Measurements from ENCODE around the gene TMEM80. TPM values are rescaled to one million over a fixed set of nuclear protein-coding genes. Genes with fewer than 3 reads are reported as not detected.
"Not testable (repeated sequence)": the region's sequence is repeated elsewhere in the genome, so short reads cannot be mapped to it uniquely, and the experiment has no call there.

TMEM80 gene
- total RNA-seq, 2 donors from 2014 or later: 66.0 to 70.9 TPM

GRCh38 chr11:687751-688150 is 7.9 kb upstream of the TMEM80 start:
- H3K4me3 ChIP-seq: no peak overlapping the region
- H3K27me3 ChIP-seq (replicated peaks; ENCODE audit: insufficient read depth): no peaks in the 10 kb centered on the region
- peaks cover 7% of the 10 kb centered on the region for H3K4me1 ChIP-seq (replicated peaks)
- 96% methylated on average over 13 of the region's 13 CpGs for WGBS
- no peak for TF ChIP-seq POLR2A (IDR thresholded peaks at IDR 0.05)
- TF ChIP-seq POLR2AphosphoS5 (IDR thresholded peaks at IDR 0.05): no peak
- TF ChIP-seq, protein P1, sequence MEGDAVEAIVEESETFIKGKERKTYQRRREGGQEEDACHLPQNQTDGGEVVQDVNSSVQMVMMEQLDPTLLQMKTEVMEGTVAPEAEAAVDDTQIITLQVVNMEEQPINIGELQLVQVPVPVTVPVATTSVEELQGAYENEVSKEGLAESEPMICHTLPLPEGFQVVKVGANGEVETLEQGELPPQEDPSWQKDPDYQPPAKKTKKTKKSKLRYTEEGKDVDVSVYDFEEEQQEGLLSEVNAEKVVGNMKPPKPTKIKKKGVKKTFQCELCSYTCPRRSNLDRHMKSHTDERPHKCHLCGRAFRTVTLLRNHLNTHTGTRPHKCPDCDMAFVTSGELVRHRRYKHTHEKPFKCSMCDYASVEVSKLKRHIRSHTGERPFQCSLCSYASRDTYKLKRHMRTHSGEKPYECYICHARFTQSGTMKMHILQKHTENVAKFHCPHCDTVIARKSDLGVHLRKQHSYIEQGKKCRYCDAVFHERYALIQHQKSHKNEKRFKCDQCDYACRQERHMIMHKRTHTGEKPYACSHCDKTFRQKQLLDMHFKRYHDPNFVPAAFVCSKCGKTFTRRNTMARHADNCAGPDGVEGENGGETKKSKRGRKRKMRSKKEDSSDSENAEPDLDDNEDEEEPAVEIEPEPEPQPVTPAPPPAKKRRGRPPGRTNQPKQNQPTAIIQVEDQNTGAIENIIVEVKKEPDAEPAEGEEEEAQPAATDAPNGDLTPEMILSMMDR (IDR thresholded peaks at IDR 0.05): no peak
- H3K36me3 ChIP-seq: peaks cover 0 to 5% of the 10 kb centered on the region in 2 donors
- no peak for DNase-seq (ENCODE audit: low spot score)
- intact Hi-C loops (cut with DNase I): no loop called here
- H3K9me3 ChIP-seq: no peaks in the 10 kb centered on the region
- H3K27ac ChIP-seq: no peak overlapping the region

DNA sequence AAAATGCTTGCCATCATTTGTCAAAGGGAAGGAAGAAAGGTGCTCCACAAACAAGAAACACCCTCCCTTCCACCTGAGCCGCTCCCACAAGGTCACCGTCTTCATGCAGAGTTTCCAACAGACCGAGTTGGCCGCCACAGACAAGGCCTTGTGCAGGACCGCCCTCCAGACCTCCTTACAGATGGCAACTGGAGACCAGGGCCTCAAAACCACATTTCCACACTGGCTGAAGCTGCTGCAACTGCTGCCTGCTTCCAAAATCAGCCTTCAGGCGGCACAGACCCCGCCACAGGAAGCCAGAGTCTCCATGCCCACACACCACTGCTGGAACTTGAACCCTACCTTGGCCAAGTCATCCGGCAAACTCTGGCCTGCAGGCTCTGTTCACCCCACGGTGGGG is 6.9 kb upstream of the TMEM80 start:
- Histone ChIP-seq H3K4me3 (no peak overlapping the region), H3K4me1 (replicated peaks) (peaks cover 14% of the 10 kb centered on the region), H3K9me3 (no peaks in the 10 kb centered on the region), H3K36me3 (peaks cover 0 to 5% of the 10 kb centered on the region in 2 donors), H3K27me3 (replicated peaks; ENCODE audit: insufficient read depth) (no peaks in the 10 kb centered on the region), H3K27ac (peak overlapping the region in 1 of 2 donors; percentile 0)
- no peak for TF ChIP-seq POLR2AphosphoS5 (IDR thresholded peaks at IDR 0.05)
- TF ChIP-seq, protein P1 (IDR thresholded peaks at IDR 0.05): no peak
- TF ChIP-seq POLR2A (IDR thresholded peaks at IDR 0.05): no peak
- 75% methylated on average over 9 of the region's 9 CpGs for WGBS
- intact Hi-C loops (cut with DNase I): no loop called here
- no peak for DNase-seq (ENCODE audit: low spot score)

DNA sequence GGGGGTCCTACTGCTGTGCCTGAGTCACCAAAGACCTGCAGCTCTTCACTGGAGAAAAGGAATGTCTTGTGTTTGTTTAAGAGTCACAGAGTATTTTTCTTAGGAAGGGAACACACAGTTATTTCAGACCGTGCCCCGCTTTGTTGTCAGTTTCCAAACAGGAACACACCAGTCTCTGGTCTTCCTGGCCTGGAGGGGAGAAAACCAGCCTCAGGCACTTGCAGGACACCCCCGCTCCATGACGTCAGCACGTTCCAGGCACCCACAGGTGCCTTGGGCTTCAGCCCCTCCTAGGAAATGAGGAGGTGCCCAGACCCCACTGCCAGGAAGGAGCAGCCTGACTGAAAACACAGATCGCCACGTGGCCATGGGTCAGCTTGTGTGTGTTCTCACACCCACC is 6.0 kb upstream of the TMEM80 start:
- peak; percentile 60 for DNase-seq (ENCODE audit: low spot score)
- TF ChIP-seq POLR2A (IDR thresholded peaks at IDR 0.05) (no peak), POLR2AphosphoS5 (IDR thresholded peaks at IDR 0.05) (peak; percentile 78)
- WGBS: 52% methylated on average over 7 of the region's 7 CpGs
- H3K4me1 ChIP-seq (replicated peaks): peaks cover 23% of the 10 kb centered on the region
- H3K27me3 ChIP-seq (replicated peaks; ENCODE audit: insufficient read depth): no peaks in the 10 kb centered on the region
- peak overlapping the region; percentile 58 to 99 for H3K27ac ChIP-seq
- peaks cover 0 to 5% of the 10 kb centered on the region in 2 donors for H3K36me3 ChIP-seq
- no peaks in the 10 kb centered on the region for H3K9me3 ChIP-seq
- intact Hi-C loops (cut with DNase I): no loop called here
- H3K4me3 ChIP-seq: no peak overlapping the region

DNA sequence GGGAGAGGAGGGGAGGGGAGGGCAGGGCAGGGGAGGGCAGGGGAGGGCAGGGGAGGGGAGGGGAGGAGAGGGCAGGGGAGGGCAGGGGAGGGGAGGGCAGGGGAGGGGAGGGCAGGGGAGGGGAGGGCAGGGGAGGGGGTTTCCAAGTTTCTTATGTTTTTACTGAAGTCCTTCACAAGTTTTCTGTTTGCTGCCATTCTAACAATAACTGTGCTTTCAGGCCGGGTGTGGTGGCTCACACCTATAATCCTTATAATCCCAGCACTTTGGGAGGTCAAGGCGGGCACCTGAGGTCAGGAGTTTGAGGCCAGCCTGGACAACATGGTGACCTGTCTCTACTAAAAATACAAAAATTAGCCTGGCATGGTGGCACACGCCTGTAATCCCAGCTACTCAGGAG is 5.4 kb upstream of the TMEM80 start:
- H3K4me3 ChIP-seq; H3K9me3 ChIP-seq; DNase-seq (ENCODE audit: low spot score); H3K36me3 ChIP-seq; intact Hi-C loops (cut with DNase I); H3K27me3 ChIP-seq (replicated peaks; ENCODE audit: insufficient read depth): not testable (repeated sequence)
- WGBS: 96% methylated on average over 3 of the region's 3 CpGs
- H3K27ac ChIP-seq: peak overlapping the region; percentile 4 to 99
- peaks cover 23% of the 10 kb centered on the region for H3K4me1 ChIP-seq (replicated peaks)

DNA sequence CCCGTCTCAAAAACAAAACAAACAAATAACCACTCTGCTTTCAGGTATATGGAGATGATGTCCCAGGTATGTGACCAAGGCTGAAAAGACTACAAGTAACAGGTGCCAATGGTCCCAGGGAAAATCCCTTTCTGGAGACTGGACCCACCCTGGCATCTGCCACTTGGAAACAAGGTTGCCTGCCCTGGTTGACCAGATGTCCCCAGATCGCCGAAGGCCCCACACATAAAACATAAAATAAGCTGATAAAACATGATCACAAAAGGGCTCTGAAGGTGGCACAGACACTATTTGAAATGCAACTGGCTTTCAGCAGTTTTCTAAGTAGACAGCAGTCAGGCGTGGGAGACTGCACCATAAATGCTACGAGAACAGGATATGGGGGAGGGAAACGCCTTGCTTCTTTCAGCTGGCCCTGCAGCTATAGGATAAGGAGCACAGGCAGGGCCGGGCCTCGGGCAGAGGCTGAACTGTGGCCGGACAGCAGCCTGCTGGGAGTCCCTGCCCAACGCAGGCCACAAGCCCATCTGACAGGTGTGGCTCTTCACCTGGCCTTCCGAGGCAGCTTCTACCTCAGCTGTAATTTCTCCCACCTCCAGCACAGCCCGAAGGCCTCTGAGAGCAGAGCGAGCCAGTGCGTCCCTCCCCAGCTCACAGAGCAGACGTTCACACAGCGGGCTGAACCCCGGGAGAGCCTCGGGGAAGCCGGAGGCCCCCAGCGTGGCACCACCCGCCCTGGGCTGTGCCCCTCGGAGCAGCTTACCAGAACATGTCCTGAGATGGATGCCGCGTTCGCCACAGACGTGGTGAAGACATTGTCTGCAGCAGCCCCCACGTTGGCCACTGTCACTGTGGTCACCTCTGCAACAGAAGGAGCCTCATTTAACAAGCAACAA is 4.6 kb upstream of the TMEM80 start:
- TF ChIP-seq, protein P1 (IDR thresholded peaks at IDR 0.05): no peak
- TF ChIP-seq POLR2A (IDR thresholded peaks at IDR 0.05): no peak
- no peak for TF ChIP-seq POLR2AphosphoS5 (IDR thresholded peaks at IDR 0.05)
- H3K36me3 ChIP-seq: peaks cover 0 to 5% of the 10 kb centered on the region in 2 donors

More for the DNA sequence above, 4.6 kb upstream of the TMEM80 start:
- WGBS: 67% methylated on average over 16 of the region's 27 CpGs
- Histone ChIP-seq H3K27me3 (replicated peaks; ENCODE audit: insufficient read depth) (no peaks in the 10 kb centered on the region), H3K9me3 (no peaks in the 10 kb centered on the region), H3K4me1 (replicated peaks) (peaks cover 23% of the 10 kb centered on the region), H3K4me3 (no peak overlapping the region), H3K27ac (peak overlapping the region; percentile 10 to 99)
- no peak for DNase-seq (ENCODE audit: low spot score)
- intact Hi-C loops (cut with DNase I): no loop called here
